GM12878 (cell line): ENCODE measurements around the gene DNA2. TPM values are rescaled to one million over a fixed set of nuclear protein-coding genes. Genes with fewer than 3 reads are reported as not detected.

Experiments
- ATAC-seq: fragments of 200-7000 bp; cut with Tn5 transposase; 3 replicates; pipeline ENCODE4 v1.9.1; 2020; ENCODE audit warnings: mild to moderate bottlenecking, moderate library complexity
- BruUV-seq: library from RNA; stranded (reverse); fragments of 400-500 nt; replicated peaks from 2 replicates; lab custom pipeline; 2021; lab: Mats Ljungman, UMichigan
- CTCF ChIA-PET: fragments of 300-600 bp; sonication (Branson Sonifier 250); formaldehyde crosslinking; extraction: SDS; loops from one replicate; lab custom pipeline; 2021; ENCODE audit warnings: inconsistent platforms; lab: Yijun Ruan, JAX
- POLR2A ChIA-PET: fragments of 350-600 bp; formaldehyde crosslinking; extraction: SDS; loops from one replicate; lab custom pipeline; 2021; ENCODE audit warnings: inconsistent platforms; lab: Charles Lee
- RAD21 ChIA-PET: fragments of 300-600 bp; sonication (Branson Sonifier 250); formaldehyde crosslinking; loops from one replicate; lab custom pipeline; 2023; ENCODE audit warnings: antibody characterized with exemption; ENCODE audit not compliant: unreplicated experiment; lab: Charles Lee
- SMC1A ChIA-PET: fragments of 300-600 bp; sonication (Branson Sonifier 250); formaldehyde crosslinking; loops from one replicate; lab custom pipeline; 2023; ENCODE audit not compliant: unreplicated experiment, uncharacterized antibody; lab: Charles Lee
- DNase-seq: peaks from one replicate; pipeline ENCODE4 v3.0.0-alpha.2; 2011; ENCODE audit warnings: low read depth, low spot score
- FAIRE-seq: peaks from 3 replicates; lab custom pipeline; 2011; peaks lifted over from hg19 to GRCh38; lab: Jason Lieb, UNC
- H2AFZ ChIP-seq: 2 replicates; pipeline ENCODE4 v1.6.0; 2011; ENCODE audit warnings: low read depth, low read length, control low read depth; ENCODE audit not compliant: control insufficient read depth
- H3K27ac ChIP-seq: 2 replicates; pipeline ENCODE4 v1.5.1; 2011; ENCODE audit warnings: control low read depth; ENCODE audit not compliant: control insufficient read depth, insufficient read depth
- H3K27me3 ChIP-seq, 2 experiments: replicated peaks in 1 of 2; 2 replicates each; pipeline versions ENCODE4 v1.6.0 to v1.6.1; 2011; ENCODE audit warnings: low read length in 1 of 2; ENCODE audit not compliant: control insufficient read depth in 2 of 2, insufficient read depth in 2 of 2
- H3K36me3 ChIP-seq, 2 experiments: 2 replicates each; pipeline ENCODE4 v1.5.1; 2011; ENCODE audit warnings: low read length in 1 of 2; ENCODE audit not compliant: control insufficient read depth in 2 of 2, insufficient read depth in 2 of 2
- H3K4me1 ChIP-seq: 2 replicates; pipeline ENCODE4 v1.6.1; 2011; ENCODE audit warnings: mild to moderate bottlenecking, low read length, moderate library complexity, mixed read lengths; ENCODE audit not compliant: control insufficient read depth, insufficient read depth
- H3K4me2 ChIP-seq: 2 replicates; pipeline ENCODE4 v1.6.0; 2011; ENCODE audit warnings: control low read depth; ENCODE audit not compliant: control insufficient read depth, insufficient read depth
- H3K4me3 ChIP-seq: fragments of 200-600 bp; sonication (generic); 2 replicates; pipeline ENCODE4 v1.5.1; 2016
- H3K79me2 ChIP-seq: 2 replicates; pipeline ENCODE4 v1.6.0; 2011; ENCODE audit warnings: low read length; ENCODE audit not compliant: control insufficient read depth, insufficient read depth
- H3K9ac ChIP-seq: 2 replicates; pipeline ENCODE4 v1.8.0; 2011; ENCODE audit warnings: low read length, control low read depth, mixed read lengths; ENCODE audit not compliant: control insufficient read depth, insufficient read depth
- H3K9me3 ChIP-seq: replicated peaks from 3 replicates; pipeline ENCODE4 v1.5.1; 2011; ENCODE audit warnings: mild to moderate bottlenecking, low read length; ENCODE audit not compliant: control insufficient read depth, insufficient read depth
- H4K20me1 ChIP-seq: 2 replicates; pipeline ENCODE4 v1.6.0; 2011; ENCODE audit not compliant: control insufficient read depth, insufficient read depth
- BCL11A ChIP-seq: IDR thresholded peaks from 2 replicates; pipeline ENCODE4 v1.6.1; 2011; ENCODE audit warnings: low read depth, low read length
- BMI1 ChIP-seq: fragments of 450-650 bp; IDR thresholded peaks from 2 replicates; pipeline ENCODE4 v1.6.1; 2016; ENCODE audit warnings: mild to moderate bottlenecking, moderate library complexity, borderline replicate concordance
- CREM ChIP-seq: IDR thresholded peaks from 2 replicates; pipeline ENCODE4 v1.6.1; 2014; ENCODE audit warnings: antibody characterized with exemption, low read depth
- GABPA ChIP-seq: IDR thresholded peaks from 2 replicates; pipeline ENCODE4 v1.6.1; 2014; ENCODE audit warnings: antibody characterized with exemption, low read depth, mild to moderate bottlenecking, inconsistent platforms
- MEF2A ChIP-seq: IDR thresholded peaks from 2 replicates; pipeline ENCODE4 v1.6.1; 2011; ENCODE audit warnings: low read depth, mild to moderate bottlenecking, low read length, moderate library complexity; ENCODE audit not compliant: insufficient read depth
- MEF2B ChIP-seq: fragments of 450-650 bp; IDR thresholded peaks from 2 replicates; pipeline ENCODE4 v1.6.1; 2018; ENCODE audit warnings: mild to moderate bottlenecking, moderate library complexity; ENCODE audit not compliant: partially characterized antibody, poor library complexity, severe bottlenecking
- MYB ChIP-seq: fragments of 150-350 bp; IDR thresholded peaks from 2 replicates; pipeline ENCODE4 v1.6.1; 2014; ENCODE audit warnings: mild to moderate bottlenecking, low read depth, low read length, borderline replicate concordance
- NFYA ChIP-seq: IDR thresholded peaks from 2 replicates; pipeline ENCODE4 v1.6.1; 2011; ENCODE audit warnings: low read depth, mild to moderate bottlenecking, low read length, improper control_type of control experiment, borderline replicate concordance
- NRF1 ChIP-seq: conservative IDR thresholded peaks from 2 replicates; pipeline ENCODE4 v1.6.1; 2011; ENCODE audit warnings: mild to moderate bottlenecking, low read depth, low read length, improper control_type of control experiment
- PAX8 ChIP-seq: fragments of 450-650 bp; IDR thresholded peaks from 2 replicates; pipeline ENCODE4 v1.6.1; 2017; ENCODE audit warnings: mild to moderate bottlenecking, moderate library complexity
- POU2F2 ChIP-seq: IDR thresholded peaks from 3 replicates; pipeline ENCODE4 v1.6.1; 2011; ENCODE audit warnings: low read depth, mild to moderate bottlenecking, low read length, borderline replicate concordance
- RBBP5 ChIP-seq: fragments of 200-600 bp; sonication (generic); conservative IDR thresholded peaks from 2 replicates; pipeline ENCODE4 v1.6.1; 2016
- RELA ChIP-seq: fragments of 450-650 bp; IDR thresholded peaks from 2 replicates; pipeline ENCODE4 v1.8.0; 2014; ENCODE audit warnings: borderline replicate concordance; ENCODE audit not compliant: partially characterized antibody
- SMARCA5 ChIP-seq: fragments of 450-650 bp; IDR thresholded peaks from 2 replicates; pipeline ENCODE4 v1.6.1; 2017; ENCODE audit warnings: mild to moderate bottlenecking
- SP1 ChIP-seq: IDR thresholded peaks from one replicate; pipeline ENCODE4 v1.6.1; 2011; ENCODE audit warnings: low read depth, low read length
- TCF3 ChIP-seq: IDR thresholded peaks from 2 replicates; pipeline ENCODE4 v1.6.1; 2012; ENCODE audit warnings: low read depth, mild to moderate bottlenecking, low read length, borderline replicate concordance; ENCODE audit not compliant: insufficient read depth
- ZNF24 ChIP-seq: fragments of 450-650 bp; IDR thresholded peaks from 2 replicates; pipeline ENCODE4 v1.6.1; 2017; ENCODE audit warnings: antibody characterized with exemption, mild to moderate bottlenecking
- ZNF274 ChIP-seq: IDR thresholded peaks from one replicate; pipeline ENCODE4 v1.8.0; 2011; ENCODE audit not compliant: insufficient read length, insufficient read depth
- whole genome bisulfite sequencing: methylation state at CpG from one replicate; pipeline ENCODE4 v1.1.6; 2016; ENCODE audit warnings: low lambda C conversion rate; ENCODE audit not compliant: insufficient replicate concordance, insufficient coverage; ENCODE audit errors: missing lambda C conversion rate; 5-methylcytosine and 5-hydroxymethylcytosine counted together
- in situ Hi-C: fragments of 300-500 bp; cut with MboI; formaldehyde crosslinking; loops from 9 replicates; pipeline ENCODE4 v1.14.3; 2018; ENCODE audit warnings: mixed read lengths
- intact Hi-C: fragments of 100-400 bp; cut with micrococcal nuclease; formaldehyde crosslinking; loops from one replicate; pipeline ENCODE4 v1.14.2; 2022; ENCODE audit not compliant: unreplicated experiment
- polyA plus RNA-seq, 11 experiments: library from polyadenylated mRNA; depleted of rRNA in 4 of 11; unstranded in 6 of 11; stranded (reverse) in 5 of 11; fragments of >200 nt; fragmentation: Nextera tagmentation in 4 of 11; fragmentation: Illumina TruSeq in 1 of 11; extraction: Ambion mirVana in 4 of 11; extraction: Trizol in 1 of 11; gene quantifications; 1 replicate in 1 of 11; 2 replicates in 10 of 11; pipeline versions ENCODE4 v1.2.1 to v1.2.3, GENCODE V29; 2011 to 2016; ENCODE audit warnings: inconsistent platforms in 2 of 11, missing spikeins in 2 of 11, low read depth in 1 of 11
- total RNA-seq, 4 experiments: library from RNA; depleted of rRNA in 3 of 4; stranded (reverse); fragments of >200 nt in 3 of 4; fragmentation: Illumina TruSeq in 1 of 4; extraction: Trizol in 1 of 4; gene quantifications; 2 replicates each; pipeline versions ENCODE4 v1.2.1 to v1.2.3, GENCODE V29; 2013 to 2021
- TF ChIP-seq, protein P1 (sequence below): IDR thresholded peaks from 2 replicates; pipeline ENCODE4 v1.6.1; 2011; ENCODE audit warnings: low read depth, low read length, improper control_type of control experiment, borderline replicate concordance

DNA2 gene
- total and polyA plus RNA-seq, 10 of the 15 experiments (the other 5 are each of a cell fraction or from before 2014, with no cell fraction given): 17.7 to 41.8 (median 28.4) TPM

DNA sequence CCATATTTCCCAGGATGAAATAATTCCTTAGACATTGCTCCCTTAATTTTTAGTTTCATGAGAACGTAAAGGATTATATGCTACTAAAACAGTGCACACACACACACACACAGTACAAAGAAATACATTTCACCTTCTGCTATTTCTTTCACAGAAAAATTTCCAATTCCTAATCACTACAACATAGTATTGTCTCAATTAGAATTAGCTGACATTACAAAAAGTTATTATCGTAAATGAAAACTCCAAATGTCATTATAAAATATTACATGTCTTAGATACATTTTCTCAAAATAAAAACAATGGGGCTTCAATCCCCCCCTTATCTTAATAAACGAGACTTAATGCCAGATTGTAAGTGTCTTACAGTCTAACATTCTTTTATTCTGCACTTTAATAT is 52.4 kb downstream of the DNA2 start:
- ChIA-PET CTCF (no interaction called here), POLR2A (no interaction called here), SMC1A (no interaction called here), RAD21 (no interaction called here)
- Histone ChIP-seq H3K4me2 (no peak overlapping the region), H3K36me3 (peaks cover 0 to 12% of the 10 kb centered on the region in 2 experiments; a peak in 2 of 4 replicates), H3K9ac (no peak overlapping the region), H3K79me2 (no peaks in the 10 kb centered on the region), H4K20me1 (no peaks in the 10 kb centered on the region)
- intact Hi-C loops (no loop called here), in situ Hi-C loops (no loop called here)
- BruUV-seq: no TSS peak
- WGBS: 99% methylated on average over 3 of the region's 3 CpGs
- no peak for TF ChIP-seq ZNF24
- TF ChIP-seq CREM: no peak
- no peak for TF ChIP-seq BCL11A
- TF ChIP-seq TCF3: no peak
- TF ChIP-seq SMARCA5: no peak
- no peak for TF ChIP-seq BMI1
- TF ChIP-seq PAX8: no peak
- TF ChIP-seq, all 136 proteins: peak for 0
- DNase-seq (no peak), FAIRE-seq (no peak), ATAC-seq (no peak)
- Histone ChIP-seq H3K27me3 (no peaks in the 10 kb centered on the region), H3K4me3 (no peak overlapping the region), H3K27ac (no peak overlapping the region), H2AFZ (no peak overlapping the region), H3K4me1 (no peaks in the 10 kb centered on the region), H3K9me3 (no peaks in the 10 kb centered on the region)

DNA sequence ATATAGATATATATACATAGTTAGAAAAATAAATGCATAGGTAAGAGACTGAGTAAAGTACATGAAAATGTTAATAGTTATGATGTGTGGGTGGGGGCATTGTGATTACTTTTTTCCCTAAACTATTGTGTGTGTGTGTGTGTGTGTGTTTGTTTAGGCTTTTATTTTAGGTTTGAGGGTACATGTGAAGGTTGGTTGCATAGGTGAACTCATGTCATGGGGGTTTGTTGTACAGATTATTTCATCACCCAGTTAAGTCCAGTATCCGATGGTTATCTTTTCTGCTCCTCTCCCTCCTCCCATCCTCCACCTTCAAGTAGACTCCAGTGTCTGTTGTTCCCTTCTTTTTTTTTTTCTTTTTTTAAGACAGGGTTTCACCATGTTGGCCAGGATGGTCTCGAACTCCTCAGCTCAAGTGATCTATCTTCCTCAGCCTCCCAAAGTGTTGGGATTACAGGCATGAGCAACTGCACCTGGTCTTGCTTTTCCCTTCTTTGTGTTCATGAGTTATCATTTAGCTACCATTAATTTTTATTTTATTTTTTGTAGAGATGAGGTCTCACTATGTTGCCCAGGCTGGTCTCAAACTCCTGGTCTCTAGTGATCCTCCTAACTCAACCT is 62.8 kb downstream of the DNA2 start:
- RAD21 ChIA-PET: no interaction called here
- in situ Hi-C loops: no loop called here
- intact Hi-C loops: no loop called here
- TF ChIP-seq, protein P1, sequence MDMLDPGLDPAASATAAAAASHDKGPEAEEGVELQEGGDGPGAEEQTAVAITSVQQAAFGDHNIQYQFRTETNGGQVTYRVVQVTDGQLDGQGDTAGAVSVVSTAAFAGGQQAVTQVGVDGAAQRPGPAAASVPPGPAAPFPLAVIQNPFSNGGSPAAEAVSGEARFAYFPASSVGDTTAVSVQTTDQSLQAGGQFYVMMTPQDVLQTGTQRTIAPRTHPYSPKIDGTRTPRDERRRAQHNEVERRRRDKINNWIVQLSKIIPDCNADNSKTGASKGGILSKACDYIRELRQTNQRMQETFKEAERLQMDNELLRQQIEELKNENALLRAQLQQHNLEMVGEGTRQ: no peak
- no peak for TF ChIP-seq POU2F2
- no peak for TF ChIP-seq MEF2A
- TF ChIP-seq RBBP5: no peak
- no peak for TF ChIP-seq NRF1
- TF ChIP-seq GABPA: no peak
- TF ChIP-seq ZNF24: no peak
- no peak for TF ChIP-seq MEF2B
- no peak for TF ChIP-seq MYB
- TF ChIP-seq ZNF274: no peak
- no peak for TF ChIP-seq SP1
- TF ChIP-seq RELA: no peak
- no peak for TF ChIP-seq CREM
- no peak for TF ChIP-seq NFYA

More for the DNA sequence above, 62.8 kb downstream of the DNA2 start:
- ChIA-PET POLR2A (interaction anchor here (0.6 to 0.7 kb wide), 2 partner anchors 23 to 130 kb away, joined by 3 to 5 read pairs; no protein-coding TSS in a partner anchor), SMC1A (no interaction called here), CTCF (no interaction called here)
- H3K4me1 ChIP-seq: no peaks in the 10 kb centered on the region
- no peak for DNase-seq
- H3K4me2 ChIP-seq: no peak overlapping the region
- H3K27ac ChIP-seq: no peak overlapping the region
- H3K9me3 ChIP-seq: no peaks in the 10 kb centered on the region
- H3K36me3 ChIP-seq: no peaks in the 10 kb centered on the region
- 80% methylated on average over 2 of the region's 2 CpGs for WGBS
- no peak overlapping the region for H2AFZ ChIP-seq
- peaks cover 26% of the 10 kb centered on the region for H3K79me2 ChIP-seq
- FAIRE-seq: no peak
- no peaks in the 10 kb centered on the region for H4K20me1 ChIP-seq
- ATAC-seq: no peak
- no peak overlapping the region for H3K9ac ChIP-seq
- no peaks in the 10 kb centered on the region for H3K27me3 ChIP-seq
- no TSS peak for BruUV-seq
- H3K4me3 ChIP-seq: no peak overlapping the region
